Left lung (tissue), 10 donors: ENCODE data around the gene TSHZ2. TPM values are rescaled to one million over a fixed set of nuclear protein-coding genes. Genes with fewer than 3 reads are reported as not detected.
"Not testable (repeated sequence)": the region's sequence is repeated elsewhere in the genome, so short reads cannot be mapped to it uniquely, and the experiment has no call there.

Experiments
- ATAC-seq: fragments of 200-7000 bp; cut with Tn5 transposase; one replicate; pipeline ENCODE4 v1.9.1; 2020; ENCODE audit warnings: moderate library complexity
- DNase-seq, 4 donors: peaks; one replicate each; pipeline ENCODE4 v3.0.0-alpha.2; 2013 to 2020
- H3K27ac ChIP-seq, 2 donors: fragments of 200-600 bp; sonication (generic) in 1 of 2; one replicate each; pipeline versions ENCODE4 v1.5.0 to v1.8.0; 2020 to 2021
- H3K27me3 ChIP-seq, 2 donors: fragments of 200-600 bp; sonication (generic) in 1 of 2; one replicate each; pipeline versions ENCODE4 v1.5.0 to v1.8.0; 2020 to 2021
- H3K36me3 ChIP-seq, 2 donors: fragments of 200-600 bp; sonication (generic) in 1 of 2; one replicate each; pipeline versions ENCODE4 v1.5.0 to v1.8.0; 2020 to 2021
- H3K4me1 ChIP-seq, 2 donors: fragments of 200-600 bp; one replicate each; pipeline ENCODE4 v1.8.0; 2021
- H3K4me3 ChIP-seq, 2 donors: fragments of 200-600 bp; sonication (generic) in 1 of 2; one replicate each; pipeline versions ENCODE4 v1.5.0 to v1.8.0; 2020 to 2021; ENCODE audit warnings: mild to moderate bottlenecking in 1 of 2
- H3K9me3 ChIP-seq, 2 donors: fragments of 200-600 bp; sonication (generic) in 1 of 2; one replicate each; pipeline versions ENCODE4 v1.5.0 to v1.8.0; 2020 to 2021
- intact Hi-C, 2 donors: fragments of 100-400 bp; cut with DNase I; formaldehyde crosslinking; loops; one replicate each; pipeline versions ENCODE4 v1.11.2 to v1.14.2; 2022
- polyA plus RNA-seq, 6 donors: library from polyadenylated mRNA; unstranded; fragments of 120-200 nt; gene quantifications; one replicate each; pipeline ENCODE4 v1.2.1, GENCODE V29; 2013; ENCODE audit not compliant: insufficient read length in 6 of 6
- total RNA-seq, 2 donors: library from RNA; stranded (reverse); fragmentation: NEBNext Ultra II Directional; extraction: Animal tissue kit (Norgen Biotek cat#: 25700); gene quantifications; one replicate each; pipeline ENCODE4 v1.2.1, GENCODE V29; 2021
- TF ChIP-seq, protein P1 (sequence below), 2 donors: fragments of 200-600 bp; sonication (generic) in 1 of 2; IDR thresholded peaks; one replicate each; pipeline versions ENCODE4 v1.5.0 to v1.8.0; 2021; ENCODE audit warnings: antibody characterized with exemption in 2 of 2
- donor health status: DM: no; HTN: yes; CAD: no.
- donor health status: DM: no; HTN: no; CAD: no.

The TSHZ2 gene
- total and polyA plus RNA-seq, 8 donors: 7.6 to 20.7 (median 13.9) TPM

DNA sequence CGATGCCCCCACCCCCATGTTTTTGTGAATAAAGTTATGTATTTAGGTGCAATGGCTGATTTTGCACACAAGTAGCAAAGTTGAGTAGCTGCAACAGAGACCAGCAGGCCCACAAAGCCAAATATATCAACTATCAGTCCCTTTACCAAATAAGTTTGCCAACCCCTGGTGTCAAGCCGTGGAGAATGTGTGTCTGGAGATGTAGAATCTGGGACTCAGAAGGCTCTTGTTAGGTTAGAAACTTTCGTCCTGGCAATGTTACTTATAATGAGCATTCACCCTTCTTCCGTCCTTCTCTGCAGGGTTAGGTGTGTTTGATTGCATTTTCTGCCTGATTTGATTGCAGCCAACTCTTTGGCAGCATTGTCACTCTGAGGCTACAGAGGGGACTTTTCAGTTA is 563.7 kb downstream of the TSHZ2 start:
- no peaks in the 10 kb centered on the region for H3K36me3 ChIP-seq
- ATAC-seq: no peak
- no peak for DNase-seq
- TF ChIP-seq, protein P1, sequence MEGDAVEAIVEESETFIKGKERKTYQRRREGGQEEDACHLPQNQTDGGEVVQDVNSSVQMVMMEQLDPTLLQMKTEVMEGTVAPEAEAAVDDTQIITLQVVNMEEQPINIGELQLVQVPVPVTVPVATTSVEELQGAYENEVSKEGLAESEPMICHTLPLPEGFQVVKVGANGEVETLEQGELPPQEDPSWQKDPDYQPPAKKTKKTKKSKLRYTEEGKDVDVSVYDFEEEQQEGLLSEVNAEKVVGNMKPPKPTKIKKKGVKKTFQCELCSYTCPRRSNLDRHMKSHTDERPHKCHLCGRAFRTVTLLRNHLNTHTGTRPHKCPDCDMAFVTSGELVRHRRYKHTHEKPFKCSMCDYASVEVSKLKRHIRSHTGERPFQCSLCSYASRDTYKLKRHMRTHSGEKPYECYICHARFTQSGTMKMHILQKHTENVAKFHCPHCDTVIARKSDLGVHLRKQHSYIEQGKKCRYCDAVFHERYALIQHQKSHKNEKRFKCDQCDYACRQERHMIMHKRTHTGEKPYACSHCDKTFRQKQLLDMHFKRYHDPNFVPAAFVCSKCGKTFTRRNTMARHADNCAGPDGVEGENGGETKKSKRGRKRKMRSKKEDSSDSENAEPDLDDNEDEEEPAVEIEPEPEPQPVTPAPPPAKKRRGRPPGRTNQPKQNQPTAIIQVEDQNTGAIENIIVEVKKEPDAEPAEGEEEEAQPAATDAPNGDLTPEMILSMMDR (IDR thresholded peaks at IDR 0.05): no peak
- intact Hi-C loops: no loop called here
- H3K4me3 ChIP-seq: no peak overlapping the region
- H3K4me1 ChIP-seq: peaks cover 0 to 10% of the 10 kb centered on the region in 2 donors
- H3K27ac ChIP-seq: no peak overlapping the region
- H3K9me3 ChIP-seq: no peaks in the 10 kb centered on the region
- no peaks in the 10 kb centered on the region for H3K27me3 ChIP-seq

DNA sequence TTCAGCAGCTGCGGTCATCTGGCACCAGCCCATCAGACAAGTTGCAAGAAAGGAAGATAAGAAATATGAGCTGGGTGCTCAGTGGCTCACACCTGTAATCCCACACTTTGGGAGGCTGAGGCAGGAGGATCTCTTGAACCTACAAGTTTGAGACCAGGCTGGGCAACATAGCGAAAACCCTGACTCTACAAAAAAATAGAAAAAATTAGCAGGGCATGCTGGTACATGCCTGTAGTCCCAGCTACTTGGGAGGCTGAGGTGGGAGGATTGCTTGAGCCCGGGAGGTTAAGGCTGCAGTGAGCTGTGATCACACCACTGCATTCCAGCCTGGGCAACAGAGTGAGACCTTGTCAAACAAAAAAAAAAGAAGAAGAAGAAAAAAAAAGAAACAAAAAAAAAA is 564.2 kb downstream of the TSHZ2 start:
- H3K27me3 ChIP-seq, DNase-seq, H3K36me3 ChIP-seq, H3K9me3 ChIP-seq, H3K4me3 ChIP-seq, H3K27ac ChIP-seq, ATAC-seq, intact Hi-C loops: not testable (repeated sequence)
- H3K4me1 ChIP-seq: peaks cover 0 to 10% of the 10 kb centered on the region in 2 donors

DNA sequence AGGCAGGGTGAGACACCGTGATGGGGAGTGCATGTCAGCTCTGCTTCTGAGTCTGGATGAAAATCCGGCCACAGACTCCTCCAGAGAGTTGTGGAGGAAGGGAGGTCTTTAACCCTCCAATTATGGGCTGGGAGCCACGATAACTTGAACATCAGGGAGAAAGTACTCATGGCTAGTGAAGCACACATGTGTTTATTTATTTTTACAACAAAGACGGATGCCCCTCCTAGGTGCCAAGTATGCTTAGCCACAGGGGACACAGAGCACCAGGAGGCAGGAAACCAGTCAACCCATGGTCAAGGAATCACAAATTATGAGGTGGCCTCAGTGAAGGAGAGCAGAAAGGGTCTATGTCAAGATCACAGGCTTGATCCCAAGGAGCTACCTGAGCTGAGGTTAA is 567.4 kb downstream of the TSHZ2 start:
- H3K36me3 ChIP-seq: no peaks in the 10 kb centered on the region
- no peak for DNase-seq
- ATAC-seq: no peak
- TF ChIP-seq, protein P1 (IDR thresholded peaks at IDR 0.05): no peak
- H3K27ac ChIP-seq: no peak overlapping the region
- no peaks in the 10 kb centered on the region for H3K9me3 ChIP-seq
- no peak overlapping the region for H3K4me3 ChIP-seq
- intact Hi-C loops: no loop called here
- no peaks in the 10 kb centered on the region for H3K27me3 ChIP-seq
- H3K4me1 ChIP-seq: no peaks in the 10 kb centered on the region
